ENCODE data around the gene WNK1. TPM values are rescaled to one million over a fixed set of nuclear protein-coding genes. Genes with fewer than 3 reads are reported as not detected.

The WNK1 gene
- total and polyA plus RNA-seq, 2 donors (not counting 3 experiments of a cell fraction or from before 2014, with no cell fraction given) = 46.3 to 108 TPM

GRCh38 chr12:867905-868304, 115.5 kb downstream of the WNK1 start:
- Histone ChIP-seq H3K9me1 (replicated peaks; ENCODE audit: control insufficient read depth, extremely low read depth, insufficient read depth, low read length) (no peaks in the 10 kb centered on the region), H3K9me3 (replicated peaks; ENCODE audit: control insufficient read depth, insufficient read depth, low read length) (no peaks in the 10 kb centered on the region), H3K79me2 (ENCODE audit: control insufficient read depth, insufficient read depth, low read length) (no peaks in the 10 kb centered on the region), H2AFZ (ENCODE audit: low read depth, low read length) (no peak overlapping the region), H3K4me2 (ENCODE audit: insufficient read depth, low read length) (no peak overlapping the region), H3K4me1 (ENCODE audit: control insufficient read depth, extremely low read depth, insufficient read depth, low read length) (no peaks in the 10 kb centered on the region), H3K27ac (ENCODE audit: insufficient read depth, low read depth, low read length) (no peak overlapping the region), H3K27me3 (ENCODE audit: control insufficient read depth in 2 of 2, insufficient read depth in 2 of 2, low read length in 2 of 2) (no peaks in the 10 kb centered on the region), H3K9ac (replicated peaks; ENCODE audit: extremely low read depth, insufficient read depth, low read length) (no peak overlapping the region), H3K4me3 (replicated peaks in 1 of 3; ENCODE audit: insufficient read depth in 1 of 3, low read depth in 1 of 3, low read length in 3 of 3) (no peak overlapping the region), H3K36me3 (ENCODE audit: control insufficient read depth in 2 of 2, extremely low read depth in 1 of 2, insufficient read depth in 2 of 2, low read length in 2 of 2) (peaks cover 13 to 14% of the 10 kb centered on the region in 2 experiments), H4K20me1 (replicated peaks; ENCODE audit: control insufficient read depth, extremely low read depth, insufficient read depth, low read length) (no peaks in the 10 kb centered on the region)
- BruUV-seq (replicated peaks) = no TSS peak
- POLR2A ChIA-PET = no interaction called here
- TF ChIP-seq MYC (IDR thresholded peaks at IDR 0.05; ENCODE audit: low read depth, low read length) (no peak), MAX (IDR thresholded peaks at IDR 0.05; ENCODE audit: insufficient read depth, insufficient read length) (no peak), POLR2AphosphoS5 (IDR thresholded peaks at IDR 0.05; ENCODE audit: insufficient read depth, low read depth, low read length) (no peak), POLR2A (IDR thresholded peaks at IDR 0.05; ENCODE audit: low read depth, low read length) (no peak), FOS (IDR thresholded peaks at IDR 0.05; ENCODE audit: borderline replicate concordance, insufficient read depth, low read length) (no peak), EZH2 (IDR thresholded peaks at IDR 0.05; ENCODE audit: borderline replicate concordance, low read depth, low read length, severe bottlenecking) (no peak), GATA2 (IDR thresholded peaks at IDR 0.05; ENCODE audit: insufficient read depth, insufficient read length, low read depth, low read length) (no peak), JUN (IDR thresholded peaks at IDR 0.05; ENCODE audit: borderline replicate concordance, insufficient read depth, insufficient read length, low read depth) (no peak), CTCF (IDR thresholded peaks at IDR 0.05; ENCODE audit: extremely low read depth in 1 of 2, insufficient read depth in 1 of 2, low read depth in 1 of 2, low read length in 2 of 2) (no peak)
- intact Hi-C loops (cut with micrococcal nuclease) = no loop called here
- no peak for DNase-seq (ENCODE audit: low read depth, low spot score)
- CTCF ChIA-PET = interaction anchor here (3.1 kb wide), 1 partner anchor 225 kb away, joined by 9 read pairs; no protein-coding TSS in a partner anchor
- dilution Hi-C loops (cut with MboI; ENCODE audit: extremely low pct_ligation_motif_present, low sequenced_read_pairs) = no loop called here
- FAIRE-seq = no peak

All from endothelial cell of umbilical vein (primary cell).